Activated T-helper 2 cell treated with anti-CD3 and anti-CD28 coated beads, Interferon-gamma antibody, Interleukin-2, Interleukin-4, amounts not matched to agents 10 μg/mL and 5 μg/mL and 100 μg/mL, durations not matched to agents 14 hours and 24 hours and 36 hours (primary cell): Measurements from ENCODE around the gene CMC1. TPM values are rescaled to one million over a fixed set of nuclear protein-coding genes. Genes with fewer than 3 reads are reported as not detected.

Experiments used
- DNase-seq: peaks from one replicate; pipeline ENCODE4 v3.0.0; 2021; ENCODE audit warnings: low spot score
- H3K27ac Mint-ChIP-seq: one replicate; pipeline ENCODE4 v1.8.0; 2021; ENCODE audit warnings: mixed read lengths
- H3K27me3 Mint-ChIP-seq: one replicate; pipeline ENCODE4 v1.8.0; 2021; ENCODE audit warnings: low read depth, mixed read lengths
- H3K36me3 Mint-ChIP-seq: one replicate; pipeline ENCODE4 v1.8.0; 2021; ENCODE audit warnings: low read depth, mixed read lengths
- H3K4me1 Mint-ChIP-seq: one replicate; pipeline ENCODE4 v1.8.0; 2021; ENCODE audit warnings: low read depth, mixed read lengths
- H3K4me3 Mint-ChIP-seq: one replicate; pipeline ENCODE4 v1.8.0; 2021; ENCODE audit warnings: low read depth, mild to moderate bottlenecking, moderate library complexity, mixed read lengths
- H3K9me3 Mint-ChIP-seq: one replicate; pipeline ENCODE4 v1.8.0; 2021; ENCODE audit warnings: mixed read lengths
- intact Hi-C: fragments of 100-400 bp; cut with micrococcal nuclease; formaldehyde crosslinking; loops from one replicate; pipeline ENCODE4 v1.15.1; 2023
- total RNA-seq: library from RNA; stranded (reverse); gene quantifications from 2 replicates; pipeline ENCODE4 v1.2.3, GENCODE V29; 2022

Gene CMC1
- total RNA-seq, 1 donor from 2014 or later, result 23.5 TPM

DNA sequence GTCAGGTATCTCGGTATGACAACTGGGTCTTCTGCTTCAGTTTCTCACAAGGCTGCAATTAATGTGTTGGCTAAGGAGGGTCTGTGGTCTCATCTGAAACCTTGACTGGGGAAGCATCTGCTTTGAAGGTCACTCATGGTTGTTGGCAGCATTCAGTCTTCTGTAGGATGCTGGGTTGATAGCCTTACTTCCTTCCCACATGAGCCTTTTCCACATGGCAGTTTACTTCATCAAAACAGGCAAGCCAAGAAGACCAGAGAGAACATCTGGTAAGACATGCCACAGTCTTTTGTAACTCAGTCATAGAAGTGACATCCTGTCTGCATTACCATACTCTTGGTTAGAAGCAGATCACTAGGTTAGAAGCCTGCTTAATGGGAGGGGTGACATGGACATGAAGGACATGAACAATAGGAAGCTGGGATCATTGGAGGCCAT lies 49.5 kb downstream of the CMC1 start:
- peaks cover 30% of the 10 kb centered on the region for H3K4me1 Mint-ChIP-seq
- H3K27me3 Mint-ChIP-seq, result no peaks in the 10 kb centered on the region
- no peaks in the 10 kb centered on the region for H3K9me3 Mint-ChIP-seq
- H3K27ac Mint-ChIP-seq, result no peak overlapping the region
- no peak for DNase-seq
- no peak overlapping the region for H3K4me3 Mint-ChIP-seq
- peaks cover 20% of the 10 kb centered on the region for H3K36me3 Mint-ChIP-seq
- intact Hi-C loops, result no loop called here

DNA sequence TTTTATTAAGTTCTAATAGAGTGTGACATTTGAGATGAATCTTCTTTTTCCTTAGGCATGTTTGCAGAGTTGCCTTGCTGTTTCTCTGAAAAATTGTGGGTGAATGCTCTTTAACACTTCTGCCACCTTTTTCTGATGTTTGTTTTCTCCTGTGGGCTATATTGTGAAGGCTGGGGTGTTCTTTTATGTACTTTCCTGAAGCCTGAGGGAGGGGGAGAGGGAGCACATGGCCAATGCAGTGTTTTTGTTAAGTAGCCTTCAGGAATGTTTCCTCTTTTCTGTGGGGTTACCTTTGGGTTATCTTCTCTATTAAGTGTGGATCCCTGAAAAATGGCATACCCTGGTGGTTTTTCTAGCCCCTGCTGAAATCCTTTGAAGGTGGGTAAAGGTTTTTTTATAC lies 50.2 kb downstream of the CMC1 start:
- intact Hi-C loops, result no loop called here
- DNase-seq, result no peak
- Mint-ChIP-seq H3K36me3 (peaks cover 20% of the 10 kb centered on the region), H3K9me3 (no peaks in the 10 kb centered on the region), H3K4me1 (peaks cover 26% of the 10 kb centered on the region), H3K27me3 (no peaks in the 10 kb centered on the region), H3K4me3 (no peak overlapping the region), H3K27ac (no peak overlapping the region)

GRCh38 chr3:28292622-28293021 lies 51.2 kb downstream of the CMC1 start:
- no peak for DNase-seq
- Mint-ChIP-seq H3K27ac (no peak overlapping the region), H3K36me3 (peaks cover 25% of the 10 kb centered on the region), H3K27me3 (no peaks in the 10 kb centered on the region), H3K4me1 (peaks cover 24% of the 10 kb centered on the region), H3K9me3 (no peaks in the 10 kb centered on the region), H3K4me3 (no peak overlapping the region)
- intact Hi-C loops, result no loop called here

- peaks cover 23% of the 10 kb centered on the region for H3K36me3 Mint-ChIP-seq
- H3K9me3 Mint-ChIP-seq, result no peaks in the 10 kb centered on the region
- intact Hi-C loops, result loop anchor here (2.0 kb wide), 1 partner anchor 582 kb away; no protein-coding TSS in a partner anchor
- no peak for DNase-seq
- no peak overlapping the region for H3K4me3 Mint-ChIP-seq
- no peak overlapping the region for H3K27ac Mint-ChIP-seq
- H3K4me1 Mint-ChIP-seq, result peaks cover 24% of the 10 kb centered on the region
- H3K27me3 Mint-ChIP-seq, result no peaks in the 10 kb centered on the region
These were observed 53.4 kb downstream of the CMC1 start for GRCh38 chr3:28294667-28295413.

GRCh38 chr3:28295898-28296490 lies 54.6 kb downstream of the CMC1 start:
- Mint-ChIP-seq H3K9me3 (no peaks in the 10 kb centered on the region), H3K36me3 (peaks cover 14% of the 10 kb centered on the region), H3K4me3 (no peak overlapping the region), H3K27me3 (no peaks in the 10 kb centered on the region), H3K4me1 (peaks cover 24% of the 10 kb centered on the region), H3K27ac (no peak overlapping the region)
- no peak for DNase-seq
- intact Hi-C loops, result loop anchor here (2.0 kb wide), 1 partner anchor 583 kb away; no protein-coding TSS in a partner anchor

GRCh38 chr3:28299705-28300104 lies 58.3 kb downstream of the CMC1 start:
- H3K27me3 Mint-ChIP-seq, result no peaks in the 10 kb centered on the region
- H3K27ac Mint-ChIP-seq, result no peak overlapping the region
- no peaks in the 10 kb centered on the region for H3K9me3 Mint-ChIP-seq
- DNase-seq, result no peak
- intact Hi-C loops, result no loop called here
- H3K4me1 Mint-ChIP-seq, result peaks cover 15% of the 10 kb centered on the region
- peaks cover 5% of the 10 kb centered on the region for H3K36me3 Mint-ChIP-seq
- H3K4me3 Mint-ChIP-seq, result no peak overlapping the region

GRCh38 chr3:28300345-28300962 lies 59.0 kb downstream of the CMC1 start:
- H3K4me3 Mint-ChIP-seq, result no peak overlapping the region
- no peak for DNase-seq
- H3K27ac Mint-ChIP-seq, result no peak overlapping the region
- H3K36me3 Mint-ChIP-seq, result peaks cover 11% of the 10 kb centered on the region
- H3K9me3 Mint-ChIP-seq, result no peaks in the 10 kb centered on the region
- intact Hi-C loops, result no loop called here
- H3K27me3 Mint-ChIP-seq, result no peaks in the 10 kb centered on the region
- H3K4me1 Mint-ChIP-seq, result peaks cover 9% of the 10 kb centered on the region

DNA sequence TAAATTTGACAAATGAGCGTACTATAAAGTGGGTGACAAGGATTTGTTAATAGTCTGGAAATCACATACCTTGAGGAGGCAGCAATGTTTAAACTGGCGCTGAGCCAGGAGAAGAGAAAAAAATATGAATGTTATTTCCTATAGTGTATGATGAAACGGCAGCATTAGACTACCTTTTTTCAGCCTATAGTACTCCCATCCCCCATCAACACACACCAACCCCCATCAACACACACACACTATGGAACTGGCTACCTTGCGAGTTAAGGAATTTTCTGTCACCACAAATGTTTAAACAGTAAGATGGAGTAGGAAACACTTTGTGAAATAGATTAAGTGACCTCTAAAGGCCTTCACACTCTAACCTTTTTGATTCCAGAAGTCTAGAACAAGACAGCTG lies 60.3 kb downstream of the CMC1 start:
- Mint-ChIP-seq H3K4me1 (peaks cover 3% of the 10 kb centered on the region), H3K4me3 (no peak overlapping the region), H3K9me3 (no peaks in the 10 kb centered on the region), H3K27ac (no peak overlapping the region), H3K36me3 (peaks cover 18% of the 10 kb centered on the region), H3K27me3 (no peaks in the 10 kb centered on the region)
- intact Hi-C loops, result no loop called here
- DNase-seq, result no peak

DNA sequence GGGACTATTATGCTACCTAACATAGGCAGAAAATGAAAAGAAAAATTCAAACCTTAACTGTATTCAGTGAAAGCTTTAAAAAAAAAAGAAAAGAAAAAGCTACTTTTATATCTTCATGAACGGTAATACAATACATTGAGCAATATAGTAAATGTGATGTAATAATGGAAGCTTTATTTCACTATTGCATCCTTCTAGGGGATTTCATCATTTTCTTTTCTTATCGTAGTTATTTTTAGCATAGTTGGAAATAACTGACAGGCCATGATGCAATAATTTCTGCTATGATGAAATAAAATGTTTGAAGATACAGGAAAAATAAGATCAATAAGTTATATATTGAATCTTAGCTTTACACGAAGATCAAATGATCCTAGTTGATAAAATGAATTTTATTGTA lies 66.8 kb downstream of the CMC1 start:
- Mint-ChIP-seq H3K27ac (no peak overlapping the region), H3K36me3 (peaks cover 16% of the 10 kb centered on the region), H3K27me3 (no peaks in the 10 kb centered on the region), H3K9me3 (no peaks in the 10 kb centered on the region), H3K4me3 (no peak overlapping the region), H3K4me1 (no peaks in the 10 kb centered on the region)
- intact Hi-C loops, result no loop called here
- no peak for DNase-seq

DNA sequence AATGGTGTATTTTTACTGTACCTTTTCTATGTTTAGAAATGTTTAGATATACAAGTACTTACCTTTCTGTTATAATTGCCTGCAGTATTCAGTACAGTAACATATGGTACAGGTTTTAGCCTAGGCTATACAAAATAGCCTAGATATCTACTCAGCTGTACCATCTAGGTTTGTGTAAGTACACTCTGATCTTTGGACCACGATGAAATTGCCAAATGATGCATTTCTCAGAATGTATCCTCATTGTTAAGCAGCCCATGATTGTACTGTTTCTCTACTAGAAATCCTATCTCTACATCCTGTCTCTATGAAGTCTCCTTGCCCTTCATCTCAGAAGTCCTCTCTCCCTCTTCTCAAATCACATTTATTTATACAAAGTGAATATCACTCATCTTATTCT lies 74.3 kb downstream of the CMC1 start:
- H3K27me3 Mint-ChIP-seq, result no peaks in the 10 kb centered on the region
- H3K36me3 Mint-ChIP-seq, result peaks cover 19% of the 10 kb centered on the region
- peaks cover 9% of the 10 kb centered on the region for H3K4me1 Mint-ChIP-seq
- no peak for DNase-seq
- no peak overlapping the region for H3K4me3 Mint-ChIP-seq
- no peaks in the 10 kb centered on the region for H3K9me3 Mint-ChIP-seq
- H3K27ac Mint-ChIP-seq, result no peak overlapping the region
- intact Hi-C loops, result loop anchor here (2.0 kb wide), 1 partner anchor 33 kb away; the partner anchor contains the start of genes AZI2 and ZCWPW2

DNA sequence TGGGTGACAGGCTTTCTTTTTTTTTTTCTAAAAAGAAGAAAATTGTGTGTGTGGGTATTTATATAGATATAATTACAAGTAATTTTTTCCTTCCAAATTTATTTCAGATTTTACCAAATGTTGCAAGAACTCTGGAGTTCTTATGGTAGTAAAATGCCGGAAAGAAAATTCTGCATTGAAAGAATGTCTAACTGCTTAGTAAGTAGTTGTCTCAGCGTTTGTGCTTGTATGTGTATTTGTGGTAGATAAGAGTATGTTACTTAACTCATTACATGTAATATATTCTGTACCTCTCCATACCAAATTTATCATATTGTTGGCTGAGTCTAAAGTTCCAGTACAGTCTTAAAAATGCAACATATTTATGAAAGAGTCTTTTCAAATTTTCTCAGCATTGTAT lies 74.8 kb downstream of the CMC1 start:
- Mint-ChIP-seq H3K4me3 (no peak overlapping the region), H3K27ac (no peak overlapping the region), H3K9me3 (no peaks in the 10 kb centered on the region), H3K27me3 (no peaks in the 10 kb centered on the region), H3K4me1 (peaks cover 14% of the 10 kb centered on the region), H3K36me3 (peaks cover 24% of the 10 kb centered on the region)
- no peak for DNase-seq
- intact Hi-C loops, result loop anchor here (2.0 kb wide), 1 partner anchor 33 kb away; the partner anchor contains the start of genes AZI2 and ZCWPW2

DNA sequence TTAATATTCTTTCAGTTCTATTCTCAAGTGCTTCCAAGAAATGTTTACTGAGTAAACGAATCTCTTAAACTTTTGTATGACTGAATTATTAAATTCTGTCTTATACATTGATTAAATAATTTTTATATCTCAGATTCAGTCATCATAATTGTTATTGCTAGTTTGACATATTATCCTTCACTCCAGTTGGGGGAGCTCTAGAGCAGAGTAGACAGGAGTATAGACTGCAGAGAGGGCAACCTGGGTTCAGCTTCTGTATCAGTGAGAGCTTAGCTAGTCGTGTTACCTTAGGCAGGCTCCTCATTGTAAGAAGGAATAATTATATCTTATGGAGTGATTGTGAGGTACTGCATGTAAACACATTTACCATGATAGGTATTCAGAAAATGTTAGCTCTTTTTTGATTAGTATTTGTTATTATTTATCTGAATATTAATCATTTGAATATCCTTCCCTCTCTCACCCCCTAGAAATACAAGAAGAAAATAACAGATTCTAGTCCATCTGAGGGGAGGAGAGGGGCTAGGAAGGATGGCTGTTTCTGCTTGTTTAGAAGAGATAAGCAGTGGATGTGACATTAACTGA lies 76.1 kb downstream of the CMC1 start:
- peaks cover 33% of the 10 kb centered on the region for H3K36me3 Mint-ChIP-seq
- peaks cover 19% of the 10 kb centered on the region for H3K4me1 Mint-ChIP-seq
- H3K9me3 Mint-ChIP-seq, result no peaks in the 10 kb centered on the region
- H3K4me3 Mint-ChIP-seq, result no peak overlapping the region
- DNase-seq, result peak; percentile 16
- H3K27me3 Mint-ChIP-seq, result no peaks in the 10 kb centered on the region
- intact Hi-C loops, result loop anchor here (1.0 to 2.0 kb wide), 2 partner anchors 11 to 31 kb away; partner anchors contain the start of genes AZI2 and ZCWPW2
- H3K27ac Mint-ChIP-seq, result no peak overlapping the region
